ENCODE measurements around the gene CSNK1D. TPM values are rescaled to one million over a fixed set of nuclear protein-coding genes. Genes with fewer than 3 reads are reported as not detected.

Gene CSNK1D
- total RNA-seq, 1 experiment from 2014 or later: 137 TPM

DNA sequence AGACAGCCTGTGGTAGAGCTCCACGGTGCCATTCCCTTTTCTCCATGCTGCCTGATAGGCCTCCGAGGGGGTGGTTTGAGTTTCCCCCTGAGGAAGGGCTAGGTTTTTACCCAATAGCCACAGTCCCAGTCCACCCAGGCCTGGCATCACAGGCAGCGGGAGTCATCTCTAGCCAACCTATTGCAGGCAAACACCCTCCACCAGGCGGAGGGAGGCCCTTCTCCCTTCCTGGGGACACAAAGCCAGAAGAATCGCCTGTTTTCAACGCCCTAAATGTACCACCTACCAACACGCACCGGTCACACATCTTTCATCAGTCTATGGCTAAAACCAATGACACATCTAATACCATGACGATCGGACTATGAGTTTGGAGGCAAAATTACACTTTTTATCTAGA, 7.4 kb downstream of the CSNK1D start:
- Mint-ChIP-seq H3K4me1 (peaks cover 26 to 31% of the 10 kb centered on the region in 2 experiments), H3K9me3 (peaks cover 0 to under 1% of the 10 kb centered on the region in 2 experiments; a peak in 1 of 5 replicates), H3K36me3 (ENCODE audit: insufficient read depth in 1 of 3, low read depth in 3 of 3) (peaks cover 78 to 92% (median 92%) of the 10 kb centered on the region in 3 experiments), H3K27me3 (ENCODE audit: low read depth) (no peaks in the 10 kb centered on the region), H3K27ac (peak overlapping the region in 1 of 3 experiments; percentile 24; a peak in 1 of 7 replicates), H3K4me3 (no peak overlapping the region)
- no peak overlapping the region for H2BK120ac ChIP-seq (ENCODE audit: low read depth, low read length, poor library complexity, severe bottlenecking)
- H3K27ac ChIP-seq (ENCODE audit: insufficient read length, low read depth, low read length): no peak overlapping the region
- WGBS (ENCODE audit: extremely low coverage, insufficient read length, low lambda C conversion rate): no CpG with 5 or more reads among the region's 10 CpGs
- H2BK15ac ChIP-seq (ENCODE audit: low read depth, low read length): no peak overlapping the region
- H3K56ac ChIP-seq (ENCODE audit: insufficient read length, low read depth, low read length): no peak overlapping the region
- no peak for DNase-seq
- TF ChIP-seq, protein P1, sequence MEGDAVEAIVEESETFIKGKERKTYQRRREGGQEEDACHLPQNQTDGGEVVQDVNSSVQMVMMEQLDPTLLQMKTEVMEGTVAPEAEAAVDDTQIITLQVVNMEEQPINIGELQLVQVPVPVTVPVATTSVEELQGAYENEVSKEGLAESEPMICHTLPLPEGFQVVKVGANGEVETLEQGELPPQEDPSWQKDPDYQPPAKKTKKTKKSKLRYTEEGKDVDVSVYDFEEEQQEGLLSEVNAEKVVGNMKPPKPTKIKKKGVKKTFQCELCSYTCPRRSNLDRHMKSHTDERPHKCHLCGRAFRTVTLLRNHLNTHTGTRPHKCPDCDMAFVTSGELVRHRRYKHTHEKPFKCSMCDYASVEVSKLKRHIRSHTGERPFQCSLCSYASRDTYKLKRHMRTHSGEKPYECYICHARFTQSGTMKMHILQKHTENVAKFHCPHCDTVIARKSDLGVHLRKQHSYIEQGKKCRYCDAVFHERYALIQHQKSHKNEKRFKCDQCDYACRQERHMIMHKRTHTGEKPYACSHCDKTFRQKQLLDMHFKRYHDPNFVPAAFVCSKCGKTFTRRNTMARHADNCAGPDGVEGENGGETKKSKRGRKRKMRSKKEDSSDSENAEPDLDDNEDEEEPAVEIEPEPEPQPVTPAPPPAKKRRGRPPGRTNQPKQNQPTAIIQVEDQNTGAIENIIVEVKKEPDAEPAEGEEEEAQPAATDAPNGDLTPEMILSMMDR (conservative IDR thresholded peaks at IDR 0.05): no peak
- no peak overlapping the region for H2BK5ac ChIP-seq (ENCODE audit: insufficient read length, low read length)
- H4K20me1 ChIP-seq (ENCODE audit: control insufficient read depth, insufficient read depth, insufficient read length): no peaks in the 10 kb centered on the region
- no peak overlapping the region for H3K4me2 ChIP-seq (ENCODE audit: insufficient read depth, insufficient read length, low read length)
- H2BK12ac ChIP-seq (ENCODE audit: insufficient read length, low read depth, low read length): no peak overlapping the region
- H3K4ac ChIP-seq (ENCODE audit: low read depth, low read length): no peak overlapping the region
- no peak overlapping the region for H3K23ac ChIP-seq (ENCODE audit: insufficient read length, low read depth, low read length)
- no peak overlapping the region for H3K14ac ChIP-seq (ENCODE audit: insufficient read depth, low read length)
- no peak overlapping the region for H2BK20ac ChIP-seq (ENCODE audit: low read depth, low read length, poor library complexity, severe bottlenecking)
- H4K8ac ChIP-seq (replicated peaks; ENCODE audit: insufficient read length, low read depth, low read length): no peak overlapping the region
- no peaks in the 10 kb centered on the region for H3K27me3 ChIP-seq (ENCODE audit: insufficient read depth, low read length)
- H3K9me3 ChIP-seq (ENCODE audit: control insufficient read depth, low read depth, low read length): no peaks in the 10 kb centered on the region
- H3K18ac ChIP-seq (ENCODE audit: insufficient read length, low read depth, low read length): no peak overlapping the region
- no peak overlapping the region for H4K5ac ChIP-seq (ENCODE audit: insufficient read length, low read depth, low read length)
- H3K79me1 ChIP-seq (ENCODE audit: insufficient read depth, low read depth, low read length, poor library complexity, severe bottlenecking): no peaks in the 10 kb centered on the region
- H3K4me1 ChIP-seq (ENCODE audit: insufficient read depth, low read length): no peaks in the 10 kb centered on the region
- no peak overlapping the region for H2AK5ac ChIP-seq (ENCODE audit: insufficient read length, low read length)
- no peak overlapping the region for H4K91ac ChIP-seq (ENCODE audit: insufficient read length, low read depth, low read length)
- no peak overlapping the region for H3K9ac ChIP-seq (ENCODE audit: extremely low read depth, insufficient read length, low read length)
- peaks cover 45% of the 10 kb centered on the region; the same call in 1 of the 2 replicates for H3K79me2 ChIP-seq (ENCODE audit: insufficient read depth, low read length)
- no peak overlapping the region for H2AFZ ChIP-seq (ENCODE audit: low read length)
- H3T11ph ChIP-seq (ENCODE audit: low read length): no peak overlapping the region
- no peaks in the 10 kb centered on the region for H3K23me2 ChIP-seq (ENCODE audit: insufficient read length, low read depth, low read length, poor library complexity, severe bottlenecking)

All from H9 (cell line).